GM21825 (cell line): ENCODE results near the gene TAAR2.
"Not testable (repeated sequence)": the region's sequence is repeated elsewhere in the genome, so short reads cannot be mapped to it uniquely, and the experiment has no call there.

ENCODE experiments used
- ATAC-seq: cut with Tn5 transposase; IDR thresholded peaks from one replicate; pipeline ENCODE4 v1.9.1; 2021; ENCODE audit warnings: mild to moderate bottlenecking, moderate library complexity; ENCODE audit not compliant: unreplicated experiment

TAAR2 gene, protein sequence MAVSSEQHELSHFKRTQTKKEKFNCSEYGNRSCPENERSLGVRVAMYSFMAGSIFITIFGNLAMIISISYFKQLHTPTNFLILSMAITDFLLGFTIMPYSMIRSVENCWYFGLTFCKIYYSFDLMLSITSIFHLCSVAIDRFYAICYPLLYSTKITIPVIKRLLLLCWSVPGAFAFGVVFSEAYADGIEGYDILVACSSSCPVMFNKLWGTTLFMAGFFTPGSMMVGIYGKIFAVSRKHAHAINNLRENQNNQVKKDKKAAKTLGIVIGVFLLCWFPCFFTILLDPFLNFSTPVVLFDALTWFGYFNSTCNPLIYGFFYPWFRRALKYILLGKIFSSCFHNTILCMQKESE

DNA sequence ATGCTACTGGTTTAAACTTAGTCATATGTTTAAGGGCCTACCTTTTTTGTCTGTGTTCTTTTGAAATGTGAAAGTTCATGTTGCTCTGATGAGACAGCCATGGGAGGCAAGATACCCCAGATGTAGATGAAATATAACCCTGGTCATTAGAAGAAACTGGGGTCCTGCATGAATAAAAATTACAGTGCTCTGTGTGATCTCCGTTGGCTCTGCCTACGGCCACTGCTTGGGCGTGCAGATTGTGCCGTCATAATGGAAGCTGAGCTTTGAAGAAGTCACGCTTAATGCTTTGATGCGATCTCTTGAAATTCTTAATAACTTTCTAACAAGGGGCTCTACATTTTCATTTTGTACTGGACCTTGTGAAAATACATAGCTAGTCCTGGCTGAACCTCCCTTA lies at the start of gene TAAR2:
TAAR2 (minus strand) TSS at position 101 of the 400 bp plus-strand sequence; CDS start at position 101, 0 bp downstream.
- ATAC-seq, result no peak

DNA sequence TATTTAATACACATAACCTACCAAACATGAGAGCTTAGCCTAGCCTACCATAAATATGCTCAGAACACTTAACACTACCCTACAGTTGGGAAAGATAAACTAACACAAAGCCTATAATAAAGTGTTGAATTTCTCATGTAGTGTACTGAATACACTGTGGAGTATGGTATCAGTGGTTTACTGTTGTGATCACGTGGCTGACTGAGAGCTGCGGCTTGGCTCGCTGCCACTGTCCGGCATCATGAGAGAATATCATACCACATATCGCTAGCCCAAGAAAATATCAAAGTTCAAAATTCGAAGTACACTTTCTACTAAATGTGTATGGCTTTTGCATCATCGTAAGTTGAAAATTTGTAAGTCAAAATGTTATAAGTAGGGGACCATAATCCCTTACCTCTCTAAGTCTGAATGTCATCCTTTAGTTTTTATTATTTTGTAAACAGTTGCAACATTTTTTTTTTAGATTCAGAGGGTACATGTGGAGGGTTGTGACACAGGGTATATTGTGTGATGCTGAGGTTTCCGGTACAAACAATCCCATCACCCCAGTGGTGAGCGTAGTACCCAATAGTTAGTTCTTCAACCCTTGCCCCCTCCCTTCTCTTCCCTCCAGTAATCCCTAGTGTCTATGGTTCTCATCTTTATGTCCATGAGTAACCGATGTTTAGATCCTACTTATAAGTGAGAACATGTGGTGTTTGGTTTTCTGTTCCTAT lies 49.5 kb upstream of the TAAR2 start:
- no peak for ATAC-seq

DNA sequence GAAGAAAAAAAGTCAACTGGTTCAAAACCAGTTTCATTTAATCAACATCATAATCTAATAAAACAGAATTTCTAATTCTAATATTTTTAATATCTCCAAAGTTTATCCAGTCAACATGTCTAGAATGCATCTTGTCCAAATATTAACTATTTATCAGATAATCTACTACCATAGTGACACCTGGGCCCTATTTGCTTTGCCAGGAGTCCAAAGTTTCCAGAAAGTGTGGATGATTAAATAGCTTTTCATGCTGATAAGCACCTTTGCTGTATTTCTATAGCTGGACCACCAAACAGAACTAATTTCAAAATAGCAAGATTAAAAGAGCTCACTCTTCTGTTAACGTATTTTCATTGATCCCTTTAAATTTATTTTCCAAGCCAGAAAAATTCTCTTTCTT lies 47.2 kb upstream of the TAAR2 start:
- no peak for ATAC-seq

DNA sequence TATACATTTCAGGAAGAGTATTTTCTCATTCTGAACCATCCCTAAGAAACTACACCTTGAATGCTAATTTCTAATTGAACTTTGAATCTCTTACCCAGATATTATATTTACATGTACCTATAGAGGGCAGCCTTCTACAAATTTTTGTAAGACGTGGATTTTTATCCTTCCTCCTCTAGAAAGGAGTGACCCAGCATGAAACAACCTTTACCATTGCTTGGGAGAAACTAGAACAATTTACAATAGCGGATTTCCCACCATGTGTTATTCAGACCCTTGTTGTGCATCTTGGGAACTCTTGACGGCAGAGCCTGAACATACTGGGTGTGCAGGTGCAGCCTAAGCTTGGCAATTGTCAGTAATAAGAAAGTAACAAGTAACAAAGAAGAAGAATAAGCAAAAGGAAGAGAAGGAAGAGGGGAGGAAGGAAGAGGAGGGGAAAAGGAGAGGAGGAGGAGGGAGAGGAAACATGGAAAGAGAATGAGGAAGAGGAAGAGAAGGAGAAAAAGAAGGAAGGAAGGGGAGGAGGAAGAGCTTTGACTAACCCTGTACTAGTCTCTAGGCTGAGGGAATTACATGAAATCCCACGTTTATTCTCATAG lies 45.7 kb upstream of the TAAR2 start:
- peak; percentile 62 for ATAC-seq

DNA sequence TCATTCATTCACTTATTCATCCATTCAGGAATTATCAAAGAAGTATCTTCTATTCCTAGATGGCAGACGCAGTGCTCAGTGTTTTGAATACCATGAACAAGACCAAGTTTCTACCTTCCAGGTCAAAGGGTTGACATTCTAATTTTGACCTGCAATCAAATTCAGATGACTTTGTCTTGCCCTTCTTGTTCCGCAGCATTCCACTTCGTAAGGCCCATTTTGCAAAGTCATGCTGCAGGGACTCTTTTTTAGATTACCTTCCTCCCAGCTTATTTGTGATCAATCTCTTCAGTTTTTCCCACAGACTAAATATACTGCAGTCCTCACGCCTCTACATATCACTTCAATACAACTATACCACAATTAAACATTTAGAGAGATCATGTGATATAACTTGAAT lies 42.0 kb upstream of the TAAR2 start:
- no peak for ATAC-seq

DNA sequence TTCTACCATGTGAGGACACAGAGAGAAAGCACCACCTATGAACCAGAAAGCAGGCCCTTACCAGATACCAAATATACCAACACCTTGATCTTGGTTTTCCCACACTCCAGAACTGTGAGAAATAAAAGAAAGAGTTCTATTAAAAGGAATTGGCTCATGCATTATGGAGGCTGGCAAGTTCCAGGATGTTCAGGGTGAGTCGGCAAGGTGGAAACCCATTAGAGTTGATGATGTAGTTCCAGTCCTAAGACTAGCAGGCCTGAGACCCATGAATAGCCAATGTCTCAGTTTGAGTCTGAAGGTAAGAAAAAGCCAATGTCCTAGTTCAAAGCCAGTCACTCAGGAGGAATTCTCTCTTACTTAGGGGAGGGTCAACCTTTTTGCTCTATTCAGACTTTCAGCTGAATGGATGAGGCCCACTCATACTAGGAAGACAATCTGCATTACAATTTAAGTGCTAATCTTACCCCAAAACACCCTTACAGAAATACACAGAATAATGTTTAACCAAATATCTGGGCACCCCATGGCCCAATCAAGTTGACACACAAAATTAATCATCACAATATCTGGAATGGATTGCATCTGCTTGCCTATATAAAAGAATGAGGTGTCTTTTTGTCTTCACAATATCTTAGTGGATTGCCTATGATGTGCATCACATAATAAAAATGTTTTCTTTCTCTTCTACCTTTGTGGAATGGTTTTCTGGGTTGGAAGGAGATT lies 40.4 kb upstream of the TAAR2 start:
- no peak for ATAC-seq

DNA sequence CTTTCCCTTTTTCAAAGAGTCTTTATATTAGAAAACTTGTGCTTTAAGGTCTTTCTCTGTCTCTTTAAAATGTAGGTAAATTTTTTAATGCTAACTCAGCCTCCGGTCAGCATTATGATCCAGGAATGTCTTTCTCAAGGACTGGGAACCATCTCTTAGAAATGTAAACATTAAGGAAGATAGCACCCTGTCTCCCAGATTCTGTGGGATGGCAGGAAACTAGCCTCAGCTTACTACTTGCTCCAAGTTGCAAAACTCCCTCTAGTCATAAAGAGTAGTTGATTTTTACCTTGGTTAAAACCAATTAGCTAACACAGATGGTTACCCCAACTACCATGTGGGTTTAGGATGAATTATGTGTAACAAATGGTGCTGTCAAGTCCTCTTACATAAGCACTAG lies 39.6 kb upstream of the TAAR2 start:
- no peak for ATAC-seq

DNA sequence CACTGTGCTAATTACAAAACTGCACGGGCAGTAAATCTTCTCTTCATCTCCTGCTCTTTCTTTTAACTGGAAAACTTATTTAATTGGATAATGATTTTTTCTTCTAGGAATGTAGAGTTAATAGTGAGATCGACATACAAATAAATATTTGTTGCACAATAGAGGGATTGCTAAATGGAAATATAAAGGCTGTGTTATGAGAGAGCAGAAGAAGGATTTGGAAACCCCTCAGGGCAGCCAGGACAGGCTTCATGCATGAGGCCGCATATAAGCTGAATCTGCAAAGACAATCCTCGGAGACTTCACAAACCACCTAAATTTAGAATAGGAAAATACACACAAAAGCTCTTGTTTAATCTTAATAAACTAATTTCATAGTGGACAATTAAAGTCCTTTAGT lies 37.8 kb upstream of the TAAR2 start:
- ATAC-seq, result no peak

DNA sequence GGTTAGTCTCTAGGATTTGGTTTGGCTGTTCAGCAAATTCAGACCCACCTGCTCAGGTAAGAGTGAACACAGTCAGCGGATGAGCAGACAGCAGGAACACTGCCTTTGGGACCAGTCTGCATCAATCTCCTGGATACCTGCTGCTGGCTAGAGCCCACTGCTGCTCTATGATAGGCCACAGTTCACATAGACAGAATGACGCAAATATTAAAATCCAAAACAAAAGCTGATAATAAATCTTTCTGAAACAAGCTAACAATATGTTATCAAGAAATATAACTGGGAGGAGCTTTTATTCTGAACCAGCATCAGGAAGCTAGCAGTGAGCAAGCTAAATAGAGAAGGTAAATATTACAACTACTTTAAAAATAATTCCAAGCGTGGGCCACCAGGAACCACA lies 35.0 kb upstream of the TAAR2 start, which contains the start of gene TAAR1:
TAAR1 (minus strand) TSS at position 101 of the 400 bp plus-strand sequence. CDS start 13,179 bp downstream, outside the sequence.
- ATAC-seq, result no peak

DNA sequence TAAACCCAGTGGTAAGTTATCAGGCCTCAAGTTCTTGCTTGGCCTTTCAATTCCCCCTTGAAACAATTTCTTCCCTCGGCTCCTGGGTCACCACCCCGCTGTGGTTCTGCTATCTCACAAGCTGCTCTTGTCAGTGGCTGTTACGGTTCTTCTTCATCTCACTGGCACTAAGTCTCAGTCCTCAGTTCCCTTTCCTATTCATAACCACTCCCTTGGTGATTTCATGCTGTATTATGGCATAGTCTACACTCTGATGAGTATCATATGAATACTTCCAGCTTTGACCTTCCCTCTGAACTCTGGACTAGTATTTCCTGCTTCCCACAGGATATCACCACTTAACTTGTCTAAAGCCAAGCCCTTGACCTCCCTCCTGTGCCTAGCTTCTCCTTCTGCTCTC lies 27.0 kb upstream of the TAAR2 start:
- ATAC-seq, result no peak

DNA sequence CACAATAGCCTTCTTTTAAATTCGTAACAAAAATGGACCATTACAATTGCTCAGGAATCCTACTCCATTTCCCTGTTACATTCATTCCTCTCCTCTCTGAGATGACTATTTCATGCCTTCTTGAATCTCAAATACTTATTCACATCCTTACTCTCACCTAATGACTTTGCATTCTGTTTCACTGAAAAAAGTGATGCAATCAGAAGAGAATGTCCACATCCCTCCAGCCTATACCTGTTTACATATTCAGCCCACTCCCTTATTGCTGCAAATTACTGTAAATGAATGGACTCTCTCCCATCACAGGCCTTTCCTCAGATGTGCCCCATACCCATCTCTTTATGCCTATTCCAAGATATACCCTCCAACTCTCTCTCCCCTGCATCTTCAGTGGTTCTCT lies 26.4 kb upstream of the TAAR2 start:
- ATAC-seq, result no peak

DNA sequence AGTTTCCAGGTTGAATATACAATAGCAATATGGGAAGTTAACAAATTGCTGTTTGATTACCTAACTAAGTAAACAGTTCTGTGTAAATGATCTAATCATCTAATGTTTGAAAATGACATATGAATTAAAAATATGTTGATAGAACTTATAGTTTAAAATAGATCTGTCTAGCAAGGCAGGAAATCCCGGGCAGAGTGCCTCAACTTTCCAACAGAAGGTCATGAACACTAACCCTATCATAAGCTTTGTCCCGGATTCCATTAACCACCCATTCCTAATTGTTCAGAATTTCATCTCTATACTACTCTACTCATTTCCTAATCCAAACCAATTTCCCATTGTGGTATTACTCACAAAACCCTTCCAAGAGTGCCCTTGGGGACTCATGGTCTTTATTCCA lies 24.8 kb upstream of the TAAR2 start:
- no peak for ATAC-seq

DNA sequence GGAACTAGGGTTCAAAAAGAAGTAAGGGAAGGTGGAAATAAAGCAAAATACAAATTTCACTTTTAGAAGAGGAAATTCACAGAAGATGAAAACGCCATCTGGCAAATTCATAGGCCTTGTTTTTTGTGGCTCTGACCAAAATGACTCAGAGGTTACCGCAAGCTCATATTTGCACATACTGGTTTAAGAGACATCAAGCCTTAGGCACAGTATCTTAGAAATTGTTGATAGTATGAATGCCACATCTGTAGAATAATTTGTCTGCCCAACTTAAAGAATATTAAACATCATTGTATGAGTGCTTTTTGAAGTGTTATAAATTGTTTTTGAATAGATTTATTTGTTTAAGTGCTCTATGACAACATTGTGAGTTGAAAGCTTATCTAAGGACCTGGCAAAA lies 24.3 kb upstream of the TAAR2 start:
- peak; percentile 79 for ATAC-seq

DNA sequence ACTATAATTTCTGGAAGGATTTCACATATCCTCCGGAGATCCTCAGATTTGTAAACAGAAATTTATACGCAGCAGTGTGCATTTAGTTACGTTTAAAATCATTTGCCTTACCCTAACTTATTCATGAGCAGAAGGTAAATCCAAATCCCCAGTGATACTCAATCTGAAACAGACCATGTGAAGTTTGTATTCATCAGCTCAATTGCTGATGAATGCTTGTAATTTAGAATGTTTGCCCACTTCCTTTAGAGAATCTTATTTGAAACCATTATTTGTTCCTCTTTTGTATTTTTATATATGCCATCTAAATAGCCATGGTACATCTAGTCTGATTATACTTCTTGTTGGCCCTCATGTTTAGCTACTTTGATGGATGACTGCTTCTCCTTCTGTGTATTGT lies 19.5 kb upstream of the TAAR2 start:
- no peak for ATAC-seq

DNA sequence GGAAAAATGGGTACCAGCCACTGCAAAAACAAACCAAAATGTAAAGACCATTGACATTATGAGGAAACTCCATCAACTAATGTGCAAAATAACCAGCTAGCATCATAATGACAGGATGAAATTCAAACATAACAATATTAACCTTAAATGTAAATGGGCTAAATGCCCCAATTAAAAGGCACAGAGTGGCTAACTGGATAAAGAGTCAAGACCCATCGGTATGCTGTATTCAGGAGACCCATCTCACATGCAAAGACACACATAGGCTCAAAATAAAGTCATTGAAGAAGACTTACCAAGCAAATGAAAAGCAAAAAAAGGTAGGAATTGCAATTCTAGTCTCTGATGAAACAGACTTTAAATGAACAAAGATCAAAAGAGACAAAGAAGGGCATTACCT lies 13.1 kb upstream of the TAAR2 start:
- ATAC-seq, result not testable (repeated sequence)

DNA sequence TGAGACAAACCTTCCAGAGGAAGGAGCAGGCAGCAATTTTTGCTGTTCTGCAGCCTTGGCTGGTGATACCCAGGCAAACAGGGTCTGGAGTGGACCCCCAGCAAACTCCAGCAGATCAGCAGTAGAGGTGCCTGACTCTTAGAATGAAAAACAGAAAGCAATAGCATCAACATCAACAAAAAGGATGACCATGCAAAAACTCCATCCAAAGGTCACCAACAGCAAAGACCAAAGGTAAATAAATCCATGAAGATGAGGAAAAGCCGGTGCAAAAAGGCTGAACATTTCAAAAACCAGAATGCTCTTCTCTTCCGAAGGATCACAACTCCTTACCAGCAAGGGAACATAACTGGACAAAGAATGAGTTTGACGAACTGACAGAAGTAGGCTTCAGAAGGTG lies 11.8 kb upstream of the TAAR2 start:
- ATAC-seq, result not testable (repeated sequence)

DNA sequence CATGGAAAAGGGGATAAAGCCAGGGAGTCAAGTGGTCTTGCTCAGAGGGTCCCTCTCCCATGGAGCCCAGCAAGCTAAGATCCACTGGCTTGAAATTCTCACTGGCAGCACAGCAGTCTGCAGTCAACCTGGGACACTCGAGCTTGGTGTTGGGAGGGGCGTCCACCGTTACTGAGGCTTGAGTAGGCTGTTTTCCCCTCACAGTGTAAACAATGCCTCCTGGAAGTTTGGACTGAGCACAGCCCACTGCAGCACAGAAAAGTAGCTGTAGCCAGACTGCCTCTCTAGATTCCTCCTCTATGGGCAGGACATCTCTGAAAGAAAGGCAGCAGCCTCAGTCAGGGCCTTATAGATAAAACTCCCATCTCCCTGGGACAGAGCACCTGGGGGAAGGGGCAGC lies 11.2 kb upstream of the TAAR2 start:
- not testable (repeated sequence) for ATAC-seq

DNA sequence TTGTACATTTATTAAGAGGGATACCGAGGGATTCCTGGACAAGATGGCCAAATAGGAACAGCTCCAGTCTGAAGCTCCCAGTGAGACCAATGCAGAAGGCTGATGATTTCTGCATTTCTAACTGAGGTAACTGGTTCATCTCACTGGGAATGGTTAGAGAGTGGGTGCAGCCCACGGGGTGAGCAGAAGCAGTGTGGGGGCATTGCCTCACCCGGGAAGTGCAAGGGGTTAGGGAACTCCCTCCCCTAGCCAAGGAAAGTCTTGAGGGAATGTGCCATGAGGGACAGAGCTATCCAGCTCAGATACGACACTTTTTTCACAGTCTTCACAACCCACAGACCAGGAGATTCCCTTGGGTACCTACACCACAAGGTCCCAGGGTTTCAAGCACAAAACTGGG lies 10.7 kb upstream of the TAAR2 start:
- no peak for ATAC-seq

DNA sequence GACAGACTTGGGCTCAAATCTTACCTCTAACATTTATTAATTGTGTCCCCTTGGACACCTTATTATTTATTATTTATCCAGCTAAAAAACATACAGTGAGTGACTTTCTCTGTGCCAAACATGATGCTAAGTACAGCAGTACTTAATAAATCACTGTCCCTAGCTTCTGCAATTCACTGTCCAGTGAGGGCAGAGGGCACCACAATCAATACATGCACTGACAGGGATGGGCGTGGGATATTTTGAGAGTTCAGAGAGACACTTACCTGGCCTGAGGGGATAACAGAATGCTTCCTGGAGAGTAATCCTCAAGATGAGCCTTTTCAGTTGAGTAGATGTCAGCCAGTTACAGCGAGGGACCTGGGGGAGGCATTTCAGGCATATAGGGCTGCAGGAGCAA lies 9.3 kb upstream of the TAAR2 start:
- no peak for ATAC-seq

DNA sequence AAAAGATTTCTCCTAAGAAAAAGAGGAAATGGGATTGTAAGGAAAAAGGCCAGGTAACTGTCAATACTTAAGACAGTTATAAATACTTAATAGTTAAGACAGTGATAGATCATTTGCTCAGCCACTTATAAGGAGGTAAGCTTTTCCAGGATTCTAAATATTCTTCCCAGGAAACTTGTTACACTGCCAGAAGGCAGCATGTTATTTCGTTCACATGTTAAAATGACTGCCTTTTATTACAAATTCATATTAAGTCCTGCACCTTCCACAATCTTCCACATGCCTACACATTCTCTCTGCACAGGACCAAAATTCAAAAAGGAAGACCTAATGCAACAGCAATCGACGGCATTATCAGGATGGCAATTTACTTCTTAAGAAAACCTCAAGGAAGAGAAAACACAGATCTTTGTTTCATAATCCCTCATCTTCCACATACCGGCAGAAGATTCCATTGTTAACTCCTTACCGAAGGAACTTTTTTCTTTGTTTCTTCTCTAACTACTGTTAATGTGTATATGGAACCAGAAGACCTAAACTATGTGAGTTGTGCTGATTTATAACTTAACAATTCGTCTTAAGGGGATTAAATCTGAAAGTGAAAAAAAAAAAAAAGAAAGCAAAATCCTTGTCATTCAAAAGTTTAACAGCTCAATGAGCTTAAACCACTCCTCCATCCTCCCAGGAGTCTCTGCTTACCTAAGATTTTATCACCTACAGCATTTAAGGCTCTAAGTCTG lies 799 bp downstream of the TAAR2 start:
- no peak for ATAC-seq

DNA sequence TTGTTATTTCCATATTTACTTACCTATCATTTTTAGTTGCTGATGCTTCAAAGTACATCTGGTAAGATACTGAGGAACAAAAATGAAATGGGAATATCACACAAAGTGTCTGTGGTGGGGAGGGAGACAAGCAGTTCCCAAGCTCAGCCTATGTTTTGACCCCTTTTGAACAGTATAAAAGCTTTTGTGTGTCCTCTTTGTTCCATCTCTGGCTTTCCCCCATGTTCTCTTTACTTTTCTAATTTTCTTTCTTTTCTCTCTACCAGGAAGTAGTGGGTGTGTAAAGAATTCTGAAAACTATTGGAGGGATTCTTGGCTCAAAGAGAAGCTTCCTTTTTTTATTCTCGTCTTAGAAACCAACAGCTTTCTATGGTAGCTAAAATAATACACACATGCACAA lies 7.4 kb downstream of the TAAR2 start:
- ATAC-seq, result no peak
